NCI-H2171 treated with DMSO at 0.1 percent for 48 hours (cell line): ENCODE data around the gene CST1.
"Not testable (repeated sequence)": the region's sequence is repeated elsewhere in the genome, so short reads cannot be mapped to it uniquely, and the experiment has no call there.

ENCODE experiments used
- DNase-seq: peaks from one replicate; lab custom pipeline; 2025; lab: John Stamatoyannopoulos, UW

Gene CST1, protein sequence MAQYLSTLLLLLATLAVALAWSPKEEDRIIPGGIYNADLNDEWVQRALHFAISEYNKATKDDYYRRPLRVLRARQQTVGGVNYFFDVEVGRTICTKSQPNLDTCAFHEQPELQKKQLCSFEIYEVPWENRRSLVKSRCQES

DNA sequence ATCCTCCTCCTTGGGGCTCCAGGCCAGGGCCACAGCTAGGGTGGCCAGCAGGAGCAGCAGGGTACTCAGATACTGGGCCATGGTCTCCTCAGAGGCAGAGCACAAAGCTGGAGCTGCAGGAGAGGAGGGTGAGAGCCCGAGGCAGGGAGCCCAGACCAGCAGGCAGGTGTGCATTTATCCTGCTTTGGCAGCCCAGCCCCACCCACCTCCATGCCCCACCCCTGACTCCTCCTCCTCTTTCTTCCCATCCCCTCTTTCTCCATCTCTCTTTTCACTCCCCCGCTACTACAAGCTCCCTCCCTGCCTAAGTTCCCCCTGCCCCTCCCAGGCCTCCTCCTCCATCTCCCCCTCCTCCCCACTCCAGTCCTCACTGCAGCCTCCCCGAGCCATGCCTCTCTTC is at the start of gene CST1:
CST1 (minus strand) TSS at position 150 of the 400 bp plus-strand sequence; CDS start at position 81, 69 bp downstream.
- DNase-seq, result not testable (repeated sequence)

DNA sequence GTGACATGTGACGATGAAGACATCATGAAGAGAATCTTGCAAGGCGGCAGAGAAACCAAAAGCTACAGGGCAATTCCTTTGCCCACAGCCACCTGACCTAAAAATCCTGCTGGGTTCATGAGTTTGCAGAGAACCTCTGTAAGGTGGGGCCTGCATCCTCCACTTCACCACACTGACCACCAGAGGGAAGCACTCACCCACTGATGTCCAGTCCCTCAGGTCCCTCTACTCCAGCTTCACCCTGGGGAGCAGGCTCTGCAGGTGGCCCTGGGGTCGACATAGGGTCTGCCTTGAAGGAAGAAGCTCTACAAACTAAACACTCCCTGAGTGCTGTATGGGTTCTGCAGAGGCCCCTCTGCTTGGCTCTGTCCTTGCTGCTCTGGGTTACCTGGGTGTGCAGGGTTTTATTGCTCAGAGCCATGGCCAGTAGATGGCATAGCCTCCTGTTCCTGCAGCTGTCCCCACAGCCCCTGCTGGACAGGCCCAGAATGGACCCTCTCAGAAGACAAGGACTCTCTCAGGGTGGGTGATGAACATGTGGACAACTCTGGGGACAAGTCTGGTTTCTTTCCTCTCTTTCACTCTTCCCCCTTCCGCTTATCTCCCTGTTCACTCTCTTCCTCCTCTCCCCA is 48.6 kb upstream of the CST1 start:
- peak; percentile 28 for DNase-seq

DNA sequence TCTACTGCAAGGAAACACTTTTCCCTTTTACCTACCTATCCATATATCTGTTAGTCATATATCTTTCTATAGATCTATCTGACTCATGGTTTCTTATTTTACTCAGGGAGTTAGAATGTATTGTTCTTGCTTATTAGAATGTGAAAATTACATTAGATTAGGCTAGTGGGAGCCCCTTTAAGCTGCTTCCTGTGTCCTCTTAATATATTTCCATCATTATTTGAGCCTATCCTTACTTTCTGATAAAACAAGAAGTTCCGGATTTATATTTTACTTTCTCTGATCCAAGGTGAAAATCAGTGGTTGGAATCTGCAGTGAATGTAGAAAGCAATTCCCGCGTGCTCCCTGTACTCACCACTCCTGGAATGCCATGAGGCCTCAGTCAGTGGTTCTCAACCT is 44.8 kb upstream of the CST1 start:
- no peak for DNase-seq

DNA sequence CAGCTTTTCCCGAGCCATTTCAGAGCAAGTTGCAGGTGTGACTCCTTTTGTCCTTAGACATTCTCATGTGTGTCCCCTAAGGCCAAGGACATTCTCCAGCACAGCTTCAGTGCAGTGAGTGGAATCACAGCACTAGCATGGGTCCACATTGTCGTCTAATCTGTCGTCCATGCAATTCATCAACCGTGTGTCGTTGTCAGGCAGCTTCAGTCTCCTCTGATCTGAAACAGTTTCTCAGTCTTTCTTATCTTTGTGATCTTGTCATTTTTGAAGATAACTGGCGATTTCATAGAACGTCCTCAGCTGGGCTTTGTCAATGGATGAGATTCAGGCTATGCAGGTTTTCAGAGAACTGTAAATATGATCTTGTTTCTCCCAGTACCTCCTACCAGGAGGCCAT is 44.1 kb upstream of the CST1 start:
- no peak for DNase-seq

DNA sequence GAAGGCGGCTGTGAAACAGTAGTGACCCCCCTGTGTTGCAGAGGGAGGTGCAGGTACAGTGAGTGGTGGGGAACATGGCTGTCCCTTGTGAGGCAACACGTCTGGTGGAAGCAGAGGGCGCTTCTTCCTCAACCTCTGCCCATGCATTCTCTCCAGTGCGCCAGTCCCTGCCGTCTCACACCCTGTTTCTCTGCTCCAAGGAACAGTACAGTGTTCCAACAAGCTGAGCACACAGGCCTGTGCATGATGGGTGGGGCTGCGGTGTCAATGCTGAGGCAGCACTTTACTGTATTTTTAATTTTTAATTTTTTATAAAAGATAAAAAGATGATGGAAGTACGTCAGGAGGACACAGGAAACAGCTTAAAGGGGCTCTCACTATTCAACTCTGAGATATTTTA is 43.3 kb upstream of the CST1 start:
- no peak for DNase-seq

DNA sequence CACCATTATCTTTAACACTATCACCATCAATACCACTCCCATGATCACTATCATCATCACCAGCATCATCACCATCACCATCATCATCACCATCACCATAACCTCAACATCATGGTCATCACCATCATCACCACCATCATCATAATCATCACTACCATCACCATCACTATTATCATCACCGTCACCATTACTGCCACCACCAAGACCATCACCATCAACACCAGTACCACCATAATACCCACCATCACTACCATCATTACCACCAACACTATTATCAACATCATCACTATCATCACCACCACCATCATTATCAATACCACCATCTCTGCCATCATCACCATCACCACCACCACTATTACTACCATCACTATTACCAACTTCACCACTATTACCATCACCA is 32.7 kb upstream of the CST1 start:
- DNase-seq, result no peak

DNA sequence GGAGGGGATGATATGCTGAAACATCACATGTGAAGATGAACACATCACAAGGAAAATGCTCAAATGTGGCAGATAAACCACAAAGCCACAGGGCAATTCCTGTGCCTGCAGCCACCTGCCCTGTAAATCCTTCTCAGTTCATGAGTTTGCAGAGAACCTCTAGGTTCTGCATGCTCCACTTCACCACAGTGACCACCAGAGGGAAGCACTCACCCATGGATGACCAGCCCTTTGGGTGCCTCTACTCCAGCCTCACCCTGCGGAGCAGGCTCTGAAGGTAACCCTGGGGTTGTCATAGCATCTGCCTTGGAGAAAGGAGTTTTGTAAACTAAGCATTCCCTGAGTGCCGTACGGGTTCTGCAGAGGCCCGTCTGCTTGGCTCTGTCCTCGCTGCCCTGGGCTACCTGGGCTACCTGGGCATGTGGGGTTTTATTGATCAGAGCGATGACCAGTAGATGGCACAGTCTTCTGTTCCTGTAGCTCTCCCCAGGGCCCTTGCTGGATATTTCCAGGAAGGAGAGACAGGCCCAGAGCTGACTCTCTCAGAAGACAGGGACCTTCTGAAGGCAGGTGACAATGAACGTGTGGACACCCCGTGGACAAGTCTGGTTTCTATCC is 31.7 kb upstream of the CST1 start:
- DNase-seq, result peak; percentile 43

DNA sequence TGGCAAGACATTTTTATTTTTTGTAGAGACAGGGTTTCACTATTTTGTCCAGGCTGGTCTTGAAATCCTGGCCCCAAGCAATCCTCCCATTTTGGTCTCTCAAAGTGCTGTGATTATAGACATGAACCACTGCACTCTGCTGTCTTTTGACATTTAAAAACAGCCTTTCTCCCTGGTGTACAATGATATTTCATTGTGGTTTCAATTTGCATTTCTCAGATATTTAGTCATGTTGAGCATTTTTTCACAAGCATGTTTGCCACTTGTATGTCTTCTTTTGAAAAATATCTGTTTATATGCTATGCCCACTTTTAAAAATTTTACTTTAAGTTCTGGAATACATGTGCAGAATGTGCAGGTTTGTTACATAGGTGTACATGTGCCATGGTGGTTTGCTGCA is 27.9 kb upstream of the CST1 start:
- not testable (repeated sequence) for DNase-seq

- not testable (repeated sequence) for DNase-seq
These were observed 26.6 kb upstream of the CST1 start for GRCh38 chr20:23777380-23777779.

- peak; percentile 96 for DNase-seq
These were observed 25.5 kb upstream of the CST1 start for GRCh38 chr20:23776067-23776771.

GRCh38 chr20:23774081-23774480 is 23.3 kb upstream of the CST1 start:
- DNase-seq, result no peak

- no peak for DNase-seq
These were observed 22.8 kb upstream of the CST1 start for GRCh38 chr20:23773579-23773978.

- no peak for DNase-seq
These were observed 22.4 kb upstream of the CST1 start for GRCh38 chr20:23773127-23773526.

DNA sequence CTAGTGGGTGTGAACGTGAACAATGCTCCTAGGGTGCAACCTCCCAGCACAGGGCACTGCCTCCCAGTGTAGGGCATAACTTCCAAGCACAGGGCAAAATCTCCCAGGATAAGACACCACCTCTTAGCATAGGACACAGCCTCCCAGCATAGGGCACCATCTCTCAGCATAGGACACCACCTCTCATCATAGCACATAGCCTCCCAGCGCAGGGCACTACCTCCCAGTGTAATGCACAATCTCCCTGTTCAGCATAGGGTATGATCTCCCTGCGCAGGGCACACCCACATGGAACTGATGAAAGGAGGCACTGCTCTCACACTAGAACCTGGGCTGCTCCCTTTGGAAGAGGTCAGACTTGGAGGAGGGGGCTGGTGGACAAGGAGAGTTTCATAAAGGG is 21.3 kb upstream of the CST1 start:
- DNase-seq, result no peak

DNA sequence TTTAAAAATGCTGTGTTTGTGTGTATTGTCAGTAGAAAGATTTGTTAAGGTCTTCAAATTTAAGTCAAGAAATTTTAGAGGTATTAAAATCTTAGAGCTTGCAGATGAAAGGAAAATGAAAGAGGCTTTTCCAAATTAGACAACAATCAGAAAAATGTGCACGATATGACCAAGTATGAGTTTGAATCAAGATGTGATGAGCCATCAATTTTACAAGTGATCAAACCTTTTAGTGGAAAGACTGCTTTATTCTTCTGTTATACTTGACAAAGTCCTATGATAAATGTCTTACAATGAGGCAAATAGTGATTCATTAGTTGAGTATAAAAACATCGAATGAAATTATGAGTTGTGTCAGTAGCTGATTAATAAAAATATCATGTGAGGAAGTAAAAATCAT is 19.6 kb upstream of the CST1 start:
- no peak for DNase-seq

- DNase-seq, result not testable (repeated sequence)
These were observed 17.8 kb upstream of the CST1 start for GRCh38 chr20:23768520-23768919.

DNA sequence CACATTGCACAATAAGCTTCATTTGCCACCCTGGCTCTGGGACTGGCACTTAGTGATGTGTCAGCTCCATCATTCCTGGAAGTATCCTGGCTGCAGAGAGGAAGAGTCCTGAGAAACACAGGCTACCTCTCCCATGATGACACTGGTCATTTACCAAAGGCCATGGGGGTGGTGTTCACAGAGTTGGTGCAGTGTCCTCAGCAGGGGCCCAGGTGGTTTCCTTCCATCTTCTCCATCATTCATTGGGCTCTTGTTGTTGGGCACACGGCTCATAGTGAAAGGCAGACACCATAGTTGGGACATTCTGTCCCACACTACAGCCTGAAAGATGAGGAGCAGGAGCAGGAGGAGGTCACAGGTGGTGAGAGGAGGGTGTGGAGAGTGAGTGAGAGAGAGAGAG is 15.8 kb upstream of the CST1 start:
- no peak for DNase-seq

DNA sequence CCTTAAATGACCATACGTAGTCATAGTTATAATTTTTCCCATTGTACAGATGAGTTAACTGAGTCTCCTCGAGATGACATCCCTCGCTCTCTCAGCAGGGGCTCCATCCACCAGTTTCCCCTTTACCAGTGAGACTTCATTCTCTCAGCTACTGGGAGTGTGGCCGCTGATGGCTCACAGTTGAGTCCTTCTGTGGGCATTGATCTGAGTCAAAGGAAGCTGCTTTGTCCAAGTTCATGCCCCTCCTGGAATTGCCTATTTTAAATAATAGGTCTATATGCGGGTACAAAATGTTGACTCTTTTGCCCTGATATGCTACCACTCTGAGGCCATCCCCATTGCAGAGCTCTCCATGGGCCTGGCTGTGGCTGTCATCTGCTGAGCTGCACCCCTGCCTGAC is 14.8 kb upstream of the CST1 start:
- no peak for DNase-seq

- not testable (repeated sequence) for DNase-seq
These were observed 13.9 kb upstream of the CST1 start for GRCh38 chr20:23764630-23765029.

- DNase-seq, result no peak
These were observed 12.6 kb upstream of the CST1 start for GRCh38 chr20:23763345-23763744.

GRCh38 chr20:23759306-23759940 is 8.7 kb upstream of the CST1 start:
- no peak for DNase-seq

GRCh38 chr20:23756792-23757191 is 6.1 kb upstream of the CST1 start:
- not testable (repeated sequence) for DNase-seq
